GM12801 (cell line): ENCODE results near the gene RFPL1.

ENCODE experiments used
- TF ChIP-seq, protein P1 (sequence below): IDR thresholded peaks from one replicate; pipeline ENCODE4 v1.5.1; 2011; ENCODE audit warnings: control low read depth; ENCODE audit not compliant: insufficient read length; ENCODE audit errors: extremely low read depth

The RFPL1 gene

DNA sequence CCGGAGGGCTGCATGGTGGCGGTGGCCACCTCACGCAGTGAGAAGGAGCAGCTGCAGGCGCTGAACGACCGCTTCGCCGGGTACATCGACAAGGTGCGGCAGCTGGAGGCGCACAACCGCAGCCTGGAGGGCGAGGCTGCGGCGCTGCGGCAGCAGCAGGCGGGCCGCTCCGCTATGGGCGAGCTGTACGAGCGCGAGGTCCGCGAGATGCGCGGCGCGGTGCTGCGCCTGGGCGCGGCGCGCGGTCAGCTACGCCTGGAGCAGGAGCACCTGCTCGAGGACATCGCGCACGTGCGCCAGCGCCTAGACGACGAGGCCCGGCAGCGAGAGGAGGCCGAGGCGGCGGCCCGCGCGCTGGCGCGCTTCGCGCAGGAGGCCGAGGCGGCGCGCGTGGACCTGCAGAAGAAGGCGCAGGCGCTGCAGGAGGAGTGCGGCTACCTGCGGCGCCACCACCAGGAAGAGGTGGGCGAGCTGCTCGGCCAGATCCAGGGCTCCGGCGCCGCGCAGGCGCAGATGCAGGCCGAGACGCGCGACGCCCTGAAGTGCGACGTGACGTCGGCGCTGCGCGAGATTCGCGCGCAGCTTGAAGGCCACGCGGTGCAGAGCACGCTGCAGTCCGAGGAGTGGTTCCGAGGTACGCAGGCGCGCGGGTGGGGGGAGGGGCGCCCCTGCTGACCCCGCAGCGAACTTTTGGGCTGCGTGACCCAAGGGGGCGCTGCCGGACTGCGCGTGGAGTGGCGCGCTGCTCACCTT lies 42.3 kb downstream of the RFPL1 start:
- TF ChIP-seq, protein P1, sequence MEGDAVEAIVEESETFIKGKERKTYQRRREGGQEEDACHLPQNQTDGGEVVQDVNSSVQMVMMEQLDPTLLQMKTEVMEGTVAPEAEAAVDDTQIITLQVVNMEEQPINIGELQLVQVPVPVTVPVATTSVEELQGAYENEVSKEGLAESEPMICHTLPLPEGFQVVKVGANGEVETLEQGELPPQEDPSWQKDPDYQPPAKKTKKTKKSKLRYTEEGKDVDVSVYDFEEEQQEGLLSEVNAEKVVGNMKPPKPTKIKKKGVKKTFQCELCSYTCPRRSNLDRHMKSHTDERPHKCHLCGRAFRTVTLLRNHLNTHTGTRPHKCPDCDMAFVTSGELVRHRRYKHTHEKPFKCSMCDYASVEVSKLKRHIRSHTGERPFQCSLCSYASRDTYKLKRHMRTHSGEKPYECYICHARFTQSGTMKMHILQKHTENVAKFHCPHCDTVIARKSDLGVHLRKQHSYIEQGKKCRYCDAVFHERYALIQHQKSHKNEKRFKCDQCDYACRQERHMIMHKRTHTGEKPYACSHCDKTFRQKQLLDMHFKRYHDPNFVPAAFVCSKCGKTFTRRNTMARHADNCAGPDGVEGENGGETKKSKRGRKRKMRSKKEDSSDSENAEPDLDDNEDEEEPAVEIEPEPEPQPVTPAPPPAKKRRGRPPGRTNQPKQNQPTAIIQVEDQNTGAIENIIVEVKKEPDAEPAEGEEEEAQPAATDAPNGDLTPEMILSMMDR: no peak

DNA sequence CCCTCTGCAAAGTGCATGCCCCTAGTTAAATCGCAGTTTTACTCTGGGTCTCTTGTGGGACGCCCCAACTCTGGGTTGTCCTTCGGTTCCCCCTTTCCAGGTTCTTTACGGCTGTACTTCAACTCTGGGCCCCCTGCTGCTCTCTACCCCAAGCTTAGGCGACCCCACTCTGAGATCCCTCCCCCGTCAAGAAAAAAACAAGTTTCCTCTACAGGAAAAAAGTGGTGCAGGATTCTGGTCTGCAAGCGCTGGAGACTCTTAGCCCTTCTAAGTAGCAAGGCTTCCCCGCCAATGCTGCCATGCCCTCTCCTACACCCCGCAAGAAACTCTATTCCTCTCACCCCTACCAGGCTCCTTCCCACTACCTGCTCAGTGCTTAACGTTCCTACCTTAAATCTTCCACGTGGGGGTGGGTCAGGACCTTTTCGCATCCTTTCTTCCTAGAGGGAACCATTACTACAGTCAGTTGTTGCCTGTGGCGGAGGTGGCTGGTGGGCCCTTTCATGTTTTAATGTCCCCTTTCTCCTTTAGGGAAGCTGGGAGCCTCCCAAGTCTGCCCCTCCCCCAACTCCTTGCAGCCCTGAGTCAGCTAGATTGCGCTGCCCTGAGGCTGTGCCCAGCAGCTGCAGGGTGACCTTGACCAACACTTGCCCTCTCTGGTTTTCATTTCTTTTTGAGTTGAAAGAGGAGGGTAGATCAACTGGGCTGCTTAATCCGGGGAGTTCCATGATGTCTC lies 43.0 kb downstream of the RFPL1 start:
- TF ChIP-seq, protein P1: no peak

DNA sequence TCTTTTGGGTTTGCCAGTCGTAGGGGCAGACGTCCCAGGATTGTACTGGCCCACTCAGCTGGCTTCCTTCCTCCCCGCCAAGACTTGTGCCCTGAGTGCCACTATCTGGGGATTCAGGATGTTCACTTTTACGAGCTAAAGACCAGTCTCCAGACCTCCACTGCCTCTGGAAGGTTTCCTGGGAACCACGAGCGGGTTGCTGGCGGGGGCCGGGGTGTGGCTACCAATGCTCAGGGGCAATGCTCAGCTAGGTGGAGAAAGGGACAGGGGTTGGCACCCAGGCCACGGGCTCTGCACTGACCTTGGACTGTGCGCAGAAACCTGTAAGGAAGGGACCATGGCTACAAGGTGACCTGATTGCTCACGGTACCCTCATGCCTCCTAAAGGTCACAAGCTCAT lies 43.9 kb downstream of the RFPL1 start:
- TF ChIP-seq, protein P1: no peak

DNA sequence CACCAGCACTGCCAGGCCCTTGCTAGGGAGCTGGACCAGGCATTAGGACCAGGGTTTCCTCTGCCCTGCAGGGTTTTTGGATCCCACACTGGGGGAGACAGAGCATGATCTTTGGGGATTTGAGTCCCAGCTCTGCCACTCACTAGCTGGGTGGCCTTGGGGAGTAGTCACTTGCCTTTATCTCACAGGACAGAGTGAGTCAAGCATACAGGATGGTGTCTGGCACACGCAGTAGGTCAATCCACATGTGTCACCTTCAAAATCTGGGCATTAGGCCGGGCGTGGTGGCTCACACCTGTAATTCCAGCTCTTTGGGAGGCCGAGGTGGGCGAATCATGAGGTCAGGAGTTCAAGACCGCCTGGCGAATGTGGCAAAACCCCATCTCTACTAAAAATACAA lies 44.3 kb downstream of the RFPL1 start:
- TF ChIP-seq, protein P1: no peak

DNA sequence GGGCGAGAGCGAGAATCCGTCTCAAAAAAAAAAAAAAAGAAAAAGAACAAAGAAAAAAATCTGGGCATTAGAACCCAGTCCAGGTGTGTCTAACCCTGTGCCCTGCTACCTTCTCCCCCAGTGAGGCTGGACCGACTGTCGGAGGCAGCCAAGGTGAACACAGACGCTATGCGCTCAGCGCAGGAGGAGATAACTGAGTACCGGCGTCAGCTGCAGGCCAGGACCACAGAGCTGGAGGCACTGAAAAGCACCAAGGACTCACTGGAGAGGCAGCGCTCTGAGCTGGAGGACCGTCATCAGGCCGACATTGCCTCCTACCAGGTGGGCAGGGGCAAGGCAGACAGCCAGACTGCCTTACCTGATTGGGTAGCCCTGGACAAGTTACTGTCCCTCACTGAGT lies 44.9 kb downstream of the RFPL1 start:
- TF ChIP-seq, protein P1: no peak

DNA sequence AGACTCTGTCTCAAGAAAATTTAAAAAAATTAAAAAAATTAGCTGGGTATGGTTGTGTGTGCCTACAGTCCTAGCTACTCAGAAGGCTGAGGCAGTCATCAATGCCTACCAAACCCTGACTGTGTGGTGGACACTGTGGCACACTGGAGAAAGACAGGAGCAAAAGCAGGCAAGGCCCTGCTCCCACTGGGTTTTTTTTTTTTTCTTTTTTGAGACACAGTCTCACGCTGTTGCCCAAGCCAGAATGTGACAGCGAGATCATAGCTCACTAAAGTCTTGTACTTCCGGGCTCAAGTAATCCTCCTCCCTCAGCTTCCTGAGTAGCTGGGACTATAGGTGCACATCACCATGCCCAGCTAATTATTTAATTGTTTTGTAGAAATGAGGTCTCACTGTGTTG lies 46.3 kb downstream of the RFPL1 start:
- TF ChIP-seq, protein P1: no peak

DNA sequence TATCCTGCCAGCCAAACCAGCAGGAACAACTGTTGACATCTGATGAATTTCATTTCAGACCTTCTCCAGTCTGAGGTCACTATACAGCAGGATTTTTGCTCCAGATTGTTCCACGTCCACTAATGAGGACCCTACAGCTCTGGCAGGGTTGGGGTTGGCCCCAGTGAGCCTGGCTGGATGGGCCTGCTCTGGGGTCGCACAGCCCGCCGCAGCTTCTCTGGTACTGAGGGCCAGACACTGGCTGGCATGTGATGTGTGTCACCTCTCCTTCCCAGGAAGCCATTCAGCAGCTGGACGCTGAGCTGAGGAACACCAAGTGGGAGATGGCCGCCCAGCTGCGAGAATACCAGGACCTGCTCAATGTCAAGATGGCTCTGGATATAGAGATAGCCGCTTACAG lies 47.1 kb downstream of the RFPL1 start:
- TF ChIP-seq, protein P1: no peak
